HG02884 (cell line): ENCODE measurements around the gene EIF1.

Experiments
- ATAC-seq: cut with Tn5 transposase; IDR thresholded peaks from one replicate; pipeline ENCODE4 v1.9.1; 2021; ENCODE audit warnings: mild to moderate bottlenecking, moderate library complexity; ENCODE audit not compliant: unreplicated experiment

The EIF1 gene

GRCh38 chr17:41734139-41734948 is 45.7 kb downstream of the EIF1 start, which contains the start of gene HAP1:
Gene HAP1, minus strand, starts transcription at chr17:41734643. Its CDS starts 9 bp downstream, at chr17:41734634.
- ATAC-seq, result no peak

GRCh38 chr17:41734949-41735313 is 46.2 kb downstream of the EIF1 start:
- ATAC-seq, result no peak

- no peak for ATAC-seq
Measured at GRCh38 chr17:41735744-41736143, 47.1 kb downstream of the EIF1 start.

GRCh38 chr17:41736983-41737679 is 48.4 kb downstream of the EIF1 start:
- no peak for ATAC-seq

DNA sequence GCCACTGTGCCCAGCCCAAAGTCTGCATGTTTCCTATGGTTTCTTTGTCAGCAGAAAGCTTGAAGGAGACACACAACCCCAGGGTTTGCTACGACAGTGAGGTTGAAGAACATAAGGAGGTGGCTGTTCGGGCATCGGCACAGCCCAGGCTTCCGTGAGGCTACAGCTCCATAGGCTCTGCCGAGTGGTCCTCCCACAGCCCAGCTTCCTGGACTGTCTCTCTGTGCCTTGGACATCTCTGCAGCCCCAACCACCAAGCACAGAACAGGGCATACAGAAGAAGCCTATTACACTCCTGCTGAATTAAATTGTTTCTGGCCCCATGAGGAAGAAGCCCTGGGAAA is 49.0 kb downstream of the EIF1 start:
- no peak for ATAC-seq

- no peak for ATAC-seq
Measured at GRCh38 chr17:41738077-41738800, 49.6 kb downstream of the EIF1 start.

GRCh38 chr17:41738801-41739112 is 50.1 kb downstream of the EIF1 start:
- no peak for ATAC-seq

GRCh38 chr17:41739661-41740352 is 51.1 kb downstream of the EIF1 start:
- no peak for ATAC-seq

DNA sequence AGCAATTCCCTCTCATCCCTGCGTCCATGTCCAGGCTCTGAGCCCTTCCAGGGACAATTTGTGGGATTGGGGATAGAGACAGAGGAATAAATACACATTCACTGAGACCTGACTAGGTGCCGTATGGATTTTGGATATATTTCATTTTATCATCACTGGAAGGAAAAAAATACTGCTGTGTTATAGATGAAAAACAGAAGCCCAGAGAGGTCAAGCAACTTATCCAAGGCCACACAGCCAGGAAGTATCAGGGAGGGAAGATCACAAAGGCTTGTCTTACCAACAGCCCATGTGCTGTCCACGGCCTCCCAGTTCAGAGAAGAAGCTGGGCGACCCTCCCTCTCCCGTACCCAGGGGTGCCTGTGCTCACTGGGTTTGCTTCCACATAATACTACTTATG is 51.8 kb downstream of the EIF1 start:
- no peak for ATAC-seq

DNA sequence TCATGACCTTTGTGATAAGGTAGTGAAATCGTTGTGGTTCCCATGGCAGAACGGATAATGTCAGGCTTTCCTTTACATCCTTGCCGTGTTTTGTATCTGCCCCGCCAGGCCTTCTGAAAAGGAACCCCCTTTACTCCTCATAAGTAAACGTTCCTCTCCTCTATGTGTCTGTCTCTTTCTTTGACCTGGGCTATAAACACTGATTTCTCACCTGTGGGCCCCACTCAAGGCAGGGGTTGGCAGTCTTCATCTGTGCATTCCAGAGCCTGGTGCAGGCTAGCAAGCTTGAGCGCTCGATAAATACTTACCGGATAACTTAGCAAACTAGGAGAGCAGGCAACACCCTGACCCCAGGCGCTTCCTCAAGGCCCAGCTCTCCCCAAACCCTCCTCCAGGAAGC is 53.0 kb downstream of the EIF1 start:
- ATAC-seq, result no peak
